Heart left ventricle (tissue), 13 donors: ENCODE data around the gene CXXC5.

Experiments used
- POLR2A ChIP-seq, 2 donors: fragments of 450-650 bp; IDR thresholded peaks; one replicate each; pipeline ENCODE4 v1.6.1; 2017; ENCODE audit warnings: antibody characterized with exemption in 2 of 2, mild to moderate bottlenecking in 2 of 2, moderate library complexity in 2 of 2
- TF ChIP-seq, protein P1 (sequence below), 12 donors: fragments of 200-600 bp; sonication (generic) in 4 of 12; IDR thresholded peaks; one replicate each; pipeline versions ENCODE4 v1.5.0 to v1.8.0; 2018 to 2022; ENCODE audit warnings: antibody characterized with exemption in 12 of 12, mild to moderate bottlenecking in 5 of 12
- donor health status: ischemic (EF 13 %, LVEDD 7.1; RV severe dilation, severe dysfunction).
- donor health status: DM: no; HTN: yes; CAD: no.
- donor health status: DM: no; HTN: no; CAD: no.
- donor health status: ischemic (EF 25% LVEDD 6.9; RV normal size, moderate dysfunction).
- donor health status: ischemic (EF 25% LVEDD 5.7; RV mildly dilated, moderate dysfunction).
- donor health status: ischemic (EF 35%, LVEDD 5.7; RV mildly dilated, moderate dysfunction).
- donor health status: nonischemic (EF 11% LVEDD 7.7; RV severe dilation, severe dysfunction).
- donor health status: DM: yes; HTN: yes; CAD: no.
- donor health status: PGD.
- donor health status: ischemic (EF 29% LVEDD 5.4; RV normal size, mild dysfunction).
- donor health status: nonischemic (EF 23%, LVEDD 6.1; RV moderate dilation, normal function).

GRCh38 chr5:139636975-139637408 lies 11.2 kb upstream of the CXXC5 start:
- TF ChIP-seq, protein P1, sequence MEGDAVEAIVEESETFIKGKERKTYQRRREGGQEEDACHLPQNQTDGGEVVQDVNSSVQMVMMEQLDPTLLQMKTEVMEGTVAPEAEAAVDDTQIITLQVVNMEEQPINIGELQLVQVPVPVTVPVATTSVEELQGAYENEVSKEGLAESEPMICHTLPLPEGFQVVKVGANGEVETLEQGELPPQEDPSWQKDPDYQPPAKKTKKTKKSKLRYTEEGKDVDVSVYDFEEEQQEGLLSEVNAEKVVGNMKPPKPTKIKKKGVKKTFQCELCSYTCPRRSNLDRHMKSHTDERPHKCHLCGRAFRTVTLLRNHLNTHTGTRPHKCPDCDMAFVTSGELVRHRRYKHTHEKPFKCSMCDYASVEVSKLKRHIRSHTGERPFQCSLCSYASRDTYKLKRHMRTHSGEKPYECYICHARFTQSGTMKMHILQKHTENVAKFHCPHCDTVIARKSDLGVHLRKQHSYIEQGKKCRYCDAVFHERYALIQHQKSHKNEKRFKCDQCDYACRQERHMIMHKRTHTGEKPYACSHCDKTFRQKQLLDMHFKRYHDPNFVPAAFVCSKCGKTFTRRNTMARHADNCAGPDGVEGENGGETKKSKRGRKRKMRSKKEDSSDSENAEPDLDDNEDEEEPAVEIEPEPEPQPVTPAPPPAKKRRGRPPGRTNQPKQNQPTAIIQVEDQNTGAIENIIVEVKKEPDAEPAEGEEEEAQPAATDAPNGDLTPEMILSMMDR (IDR thresholded peaks at IDR 0.05) = no peak
- TF ChIP-seq POLR2A (IDR thresholded peaks at IDR 0.05) = no peak
